Gastroesophageal sphincter (tissue), 3 donors: ENCODE data around the gene PEPD.

Experiments used
- POLR2AphosphoS5 ChIP-seq: sonication (generic); formaldehyde crosslinking; IDR thresholded peaks from one replicate; pipeline ENCODE4 v1.6.1; 2017; ENCODE audit warnings: antibody characterized with exemption
- TF ChIP-seq, protein P1 (sequence below), 4 experiments: fragments of 200-600 bp in 2 of 4; fragments of 450-650 bp in 2 of 4; sonication (generic) in 1 of 4; IDR thresholded peaks; one replicate each; pipeline ENCODE4 v1.5.1; 2017 to 2019; ENCODE audit warnings: antibody characterized with exemption in 4 of 4, mild to moderate bottlenecking in 2 of 4, moderate library complexity in 2 of 4

DNA sequence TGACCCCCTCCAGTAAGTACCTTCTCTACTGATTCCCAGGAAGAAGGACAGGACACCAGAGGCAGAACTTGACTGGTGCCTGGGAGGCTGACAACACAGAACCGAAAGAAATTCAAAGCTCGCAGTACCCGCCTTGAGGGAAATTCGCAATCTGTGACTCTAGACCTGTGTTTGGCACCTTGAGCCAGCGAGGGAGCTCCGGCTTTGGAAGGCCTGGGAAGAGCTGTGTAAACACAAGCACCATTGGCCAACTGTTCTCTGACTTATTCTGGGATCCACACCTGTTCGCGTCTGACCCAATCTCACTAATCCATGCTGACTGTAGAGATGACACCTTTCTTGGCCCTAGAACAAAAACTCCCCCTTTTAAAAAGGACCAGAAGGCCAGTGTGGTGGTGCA is 97.4 kb downstream of the PEPD start:
- TF ChIP-seq, protein P1, sequence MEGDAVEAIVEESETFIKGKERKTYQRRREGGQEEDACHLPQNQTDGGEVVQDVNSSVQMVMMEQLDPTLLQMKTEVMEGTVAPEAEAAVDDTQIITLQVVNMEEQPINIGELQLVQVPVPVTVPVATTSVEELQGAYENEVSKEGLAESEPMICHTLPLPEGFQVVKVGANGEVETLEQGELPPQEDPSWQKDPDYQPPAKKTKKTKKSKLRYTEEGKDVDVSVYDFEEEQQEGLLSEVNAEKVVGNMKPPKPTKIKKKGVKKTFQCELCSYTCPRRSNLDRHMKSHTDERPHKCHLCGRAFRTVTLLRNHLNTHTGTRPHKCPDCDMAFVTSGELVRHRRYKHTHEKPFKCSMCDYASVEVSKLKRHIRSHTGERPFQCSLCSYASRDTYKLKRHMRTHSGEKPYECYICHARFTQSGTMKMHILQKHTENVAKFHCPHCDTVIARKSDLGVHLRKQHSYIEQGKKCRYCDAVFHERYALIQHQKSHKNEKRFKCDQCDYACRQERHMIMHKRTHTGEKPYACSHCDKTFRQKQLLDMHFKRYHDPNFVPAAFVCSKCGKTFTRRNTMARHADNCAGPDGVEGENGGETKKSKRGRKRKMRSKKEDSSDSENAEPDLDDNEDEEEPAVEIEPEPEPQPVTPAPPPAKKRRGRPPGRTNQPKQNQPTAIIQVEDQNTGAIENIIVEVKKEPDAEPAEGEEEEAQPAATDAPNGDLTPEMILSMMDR (IDR thresholded peaks at IDR 0.05) = no peak
- no peak for TF ChIP-seq POLR2AphosphoS5
